GM12874 (cell line): ENCODE results near the gene SSRP1.

Experiments
- TF ChIP-seq, protein P1 (sequence below): IDR thresholded peaks from 2 replicates; pipeline ENCODE4 v1.5.1; 2011; ENCODE audit warnings: low read depth, mild to moderate bottlenecking, control low read depth, low read length, moderate library complexity; ENCODE audit not compliant: insufficient read depth

SSRP1 gene

DNA sequence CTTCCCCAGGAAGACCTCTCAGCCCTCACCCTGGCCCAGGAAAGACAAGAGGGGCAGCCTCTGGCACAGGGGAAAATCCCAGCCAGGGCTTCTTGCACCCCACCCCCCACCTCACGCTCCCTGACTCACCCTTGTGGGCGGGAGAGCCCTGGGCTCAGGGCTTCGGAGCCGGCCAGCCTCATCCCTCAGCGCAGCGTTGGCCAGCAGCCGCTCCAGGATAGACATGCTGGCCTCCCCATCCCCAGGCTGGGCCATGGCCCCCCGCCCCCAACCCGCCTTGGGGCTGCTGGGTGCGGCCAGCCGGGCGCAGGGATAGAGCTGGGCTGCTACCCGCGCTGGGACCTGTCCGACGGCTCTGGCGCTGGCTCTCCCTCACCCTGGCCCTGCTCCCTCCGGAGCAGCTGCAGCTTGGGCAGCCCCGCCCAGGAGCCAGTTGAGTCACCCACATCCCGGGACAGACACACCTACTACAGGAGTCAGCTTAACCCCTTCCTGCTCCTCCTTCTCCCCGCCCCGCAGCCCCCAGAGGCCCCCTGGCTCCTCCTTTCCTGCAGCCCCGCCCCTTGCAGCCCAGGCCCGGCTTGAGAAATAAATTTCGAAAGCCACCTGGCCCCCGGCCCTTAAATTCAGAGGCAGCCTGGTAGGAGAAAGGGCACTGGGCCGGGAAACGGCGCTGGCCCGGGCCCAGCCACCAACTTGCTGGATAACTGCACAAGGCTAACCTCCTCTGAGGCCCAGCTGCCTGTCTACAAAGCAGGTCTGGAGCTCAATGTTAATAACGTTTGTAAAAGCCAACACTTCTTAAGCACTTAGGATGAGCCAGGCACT is 24.4 kb downstream of the SSRP1 start:
- TF ChIP-seq, protein P1, sequence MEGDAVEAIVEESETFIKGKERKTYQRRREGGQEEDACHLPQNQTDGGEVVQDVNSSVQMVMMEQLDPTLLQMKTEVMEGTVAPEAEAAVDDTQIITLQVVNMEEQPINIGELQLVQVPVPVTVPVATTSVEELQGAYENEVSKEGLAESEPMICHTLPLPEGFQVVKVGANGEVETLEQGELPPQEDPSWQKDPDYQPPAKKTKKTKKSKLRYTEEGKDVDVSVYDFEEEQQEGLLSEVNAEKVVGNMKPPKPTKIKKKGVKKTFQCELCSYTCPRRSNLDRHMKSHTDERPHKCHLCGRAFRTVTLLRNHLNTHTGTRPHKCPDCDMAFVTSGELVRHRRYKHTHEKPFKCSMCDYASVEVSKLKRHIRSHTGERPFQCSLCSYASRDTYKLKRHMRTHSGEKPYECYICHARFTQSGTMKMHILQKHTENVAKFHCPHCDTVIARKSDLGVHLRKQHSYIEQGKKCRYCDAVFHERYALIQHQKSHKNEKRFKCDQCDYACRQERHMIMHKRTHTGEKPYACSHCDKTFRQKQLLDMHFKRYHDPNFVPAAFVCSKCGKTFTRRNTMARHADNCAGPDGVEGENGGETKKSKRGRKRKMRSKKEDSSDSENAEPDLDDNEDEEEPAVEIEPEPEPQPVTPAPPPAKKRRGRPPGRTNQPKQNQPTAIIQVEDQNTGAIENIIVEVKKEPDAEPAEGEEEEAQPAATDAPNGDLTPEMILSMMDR = no peak

- TF ChIP-seq, protein P1 = no peak
Measured at GRCh38 chr11:57310630-57311086, 25.0 kb downstream of the SSRP1 start.

DNA sequence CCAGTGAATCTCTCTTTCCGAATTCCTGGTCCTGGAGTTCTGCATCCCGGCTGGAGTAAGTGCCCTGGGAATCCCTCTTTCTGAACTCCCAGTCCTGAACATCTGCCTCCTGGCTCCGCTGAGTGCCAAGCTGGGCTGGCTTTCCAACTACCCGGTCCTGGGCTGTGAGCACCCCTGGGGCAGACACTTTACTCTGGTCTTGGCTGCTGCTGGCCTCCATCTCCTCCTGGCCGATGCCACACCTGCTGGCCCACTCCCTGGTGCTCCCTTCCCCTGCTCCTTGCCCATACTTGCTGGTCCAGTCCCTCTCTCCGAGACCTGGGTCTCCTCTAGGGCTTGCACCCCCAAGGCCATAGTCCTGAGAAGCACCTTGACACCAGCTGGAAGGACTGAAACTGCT is 25.6 kb downstream of the SSRP1 start:
- TF ChIP-seq, protein P1 = no peak

GRCh38 chr11:57309106-57310059 is 26.3 kb downstream of the SSRP1 start:
- TF ChIP-seq, protein P1 = no peak

- TF ChIP-seq, protein P1 = no peak
Measured at GRCh38 chr11:57308426-57309060, 27.1 kb downstream of the SSRP1 start.

DNA sequence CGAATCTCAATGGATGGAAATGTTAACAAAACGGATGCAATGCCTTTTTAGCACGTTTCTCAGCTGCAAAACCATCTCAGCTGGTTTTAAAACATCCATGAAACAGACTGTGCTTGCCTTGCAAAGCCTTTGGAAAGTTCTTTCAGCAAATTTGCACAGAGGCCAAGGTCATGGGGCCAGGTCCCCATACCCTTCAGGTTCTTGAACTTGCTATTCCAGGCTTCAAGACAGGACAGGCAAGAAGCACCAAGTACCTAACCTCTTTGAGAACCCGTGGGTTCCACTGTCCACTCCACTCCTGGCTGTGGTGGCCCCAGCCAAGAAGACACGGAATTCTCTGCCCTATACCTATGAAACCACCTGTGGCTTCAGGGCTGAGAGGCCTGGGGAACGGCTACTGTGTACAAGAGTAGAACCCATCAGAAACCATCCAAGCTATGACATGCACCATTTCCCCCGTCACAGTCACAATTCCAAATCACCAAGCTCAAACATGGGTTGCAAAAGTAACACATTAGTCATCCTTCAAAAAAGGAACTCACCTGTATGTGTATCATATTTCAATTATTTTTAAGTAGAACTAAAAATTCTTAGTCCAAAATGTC is 27.9 kb downstream of the SSRP1 start:
- TF ChIP-seq, protein P1 = no peak
